H9 (cell line): Measurements from ENCODE around the gene ANKH. TPM values are rescaled to one million over a fixed set of nuclear protein-coding genes. Genes with fewer than 3 reads are reported as not detected.

Experiments used
- DNase-seq: peaks from one replicate; pipeline ENCODE4 v3.0.0-alpha.2; 2017
- H2AFZ ChIP-seq: one replicate; pipeline ENCODE4 v1.6.1; 2013; ENCODE audit warnings: mild to moderate bottlenecking, low read length, control low read depth, moderate library complexity
- H2AK5ac ChIP-seq: 2 replicates; pipeline ENCODE4 v1.6.1; 2013; ENCODE audit warnings: low read length, control low read depth, mixed read lengths; ENCODE audit not compliant: insufficient read length
- H2BK120ac ChIP-seq: one replicate; pipeline ENCODE4 v1.6.1; 2013; ENCODE audit warnings: low read depth, mild to moderate bottlenecking, low read length, control low read depth, inconsistent platforms; ENCODE audit not compliant: poor library complexity, severe bottlenecking
- H2BK12ac ChIP-seq: 2 replicates; pipeline ENCODE4 v1.6.1; 2013; ENCODE audit warnings: low read length, control low read depth, mixed read lengths, low read depth; ENCODE audit not compliant: insufficient read length
- H2BK15ac ChIP-seq: 2 replicates; pipeline ENCODE4 v1.6.1; 2013; ENCODE audit warnings: low read depth, low read length, control low read depth
- H2BK20ac ChIP-seq: one replicate; pipeline ENCODE4 v1.6.1; 2013; ENCODE audit warnings: low read depth, mild to moderate bottlenecking, low read length, control low read depth, inconsistent platforms; ENCODE audit not compliant: poor library complexity, severe bottlenecking
- H2BK5ac ChIP-seq: 2 replicates; pipeline ENCODE4 v1.6.1; 2013; ENCODE audit warnings: low read length, control low read depth, mixed read lengths; ENCODE audit not compliant: insufficient read length
- H3K14ac ChIP-seq: 2 replicates; pipeline ENCODE4 v1.6.1; 2013; ENCODE audit warnings: low read length, control low read depth; ENCODE audit not compliant: insufficient read depth
- H3K18ac ChIP-seq: 2 replicates; pipeline ENCODE4 v1.6.1; 2013; ENCODE audit warnings: low read depth, mild to moderate bottlenecking, mixed read lengths, low read length, control low read depth; ENCODE audit not compliant: insufficient read length
- H3K23ac ChIP-seq: 2 replicates; pipeline ENCODE4 v1.6.1; 2013; ENCODE audit warnings: low read length, control low read depth, mixed read lengths, low read depth; ENCODE audit not compliant: insufficient read length
- H3K23me2 ChIP-seq: 2 replicates; pipeline ENCODE4 v1.6.1; 2013; ENCODE audit warnings: low read depth, mild to moderate bottlenecking, mixed read lengths, low read length, control low read depth; ENCODE audit not compliant: insufficient read length, poor library complexity, severe bottlenecking
- H3K27ac ChIP-seq: 2 replicates; pipeline ENCODE4 v1.5.1; 2013; ENCODE audit warnings: low read length, control low read depth, mixed read lengths, low read depth; ENCODE audit not compliant: insufficient read length
- H3K27me3 ChIP-seq: 2 replicates; pipeline ENCODE4 v1.6.1; 2013; ENCODE audit warnings: low read length, control low read depth, inconsistent platforms; ENCODE audit not compliant: insufficient read depth
- H3K4ac ChIP-seq: 2 replicates; pipeline ENCODE4 v1.6.1; 2013; ENCODE audit warnings: low read depth, mild to moderate bottlenecking, control low read depth, inconsistent platforms, low read length, moderate library complexity
- H3K4me1 ChIP-seq: 2 replicates; pipeline ENCODE4 v1.6.1; 2013; ENCODE audit warnings: low read length, control low read depth, inconsistent platforms; ENCODE audit not compliant: insufficient read depth
- H3K4me2 ChIP-seq: 2 replicates; pipeline ENCODE4 v1.6.1; 2013; ENCODE audit warnings: low read length, control low read depth, mixed read lengths; ENCODE audit not compliant: insufficient read length, insufficient read depth
- H3K56ac ChIP-seq: 2 replicates; pipeline ENCODE4 v1.6.1; 2013; ENCODE audit warnings: low read depth, mild to moderate bottlenecking, mixed read lengths, low read length, control low read depth; ENCODE audit not compliant: insufficient read length
- H3K79me1 ChIP-seq: 2 replicates; pipeline ENCODE4 v1.6.1; 2013; ENCODE audit warnings: low read depth, mild to moderate bottlenecking, moderate library complexity, low read length, control low read depth, inconsistent platforms; ENCODE audit not compliant: insufficient read depth, poor library complexity, severe bottlenecking
- H3K79me2 ChIP-seq: 2 replicates; pipeline ENCODE4 v1.6.1; 2013; ENCODE audit warnings: low read length, control low read depth, inconsistent platforms; ENCODE audit not compliant: insufficient read depth
- H3K9ac ChIP-seq: 2 replicates; pipeline ENCODE4 v1.6.1; 2013; ENCODE audit warnings: low read length, control low read depth, mixed read lengths; ENCODE audit not compliant: insufficient read length; ENCODE audit errors: extremely low read depth
- H3K9me3 ChIP-seq: one replicate; pipeline ENCODE4 v1.6.1; 2013; ENCODE audit warnings: low read depth, low read length, inconsistent platforms; ENCODE audit not compliant: control insufficient read depth
- H3T11ph ChIP-seq: one replicate; pipeline ENCODE4 v1.6.1; 2013; ENCODE audit warnings: mild to moderate bottlenecking, low read length, control low read depth, inconsistent platforms
- H4K20me1 ChIP-seq: one replicate; pipeline ENCODE4 v1.6.1; 2013; ENCODE audit not compliant: control insufficient read depth, insufficient read length, insufficient read depth
- H4K5ac ChIP-seq: 2 replicates; pipeline ENCODE4 v1.6.1; 2013; ENCODE audit warnings: low read depth, mild to moderate bottlenecking, mixed read lengths, low read length, control low read depth; ENCODE audit not compliant: insufficient read length
- H4K8ac ChIP-seq: replicated peaks from 2 replicates; pipeline ENCODE4 v1.6.1; 2013; ENCODE audit warnings: low read length, control low read depth, mixed read lengths, low read depth; ENCODE audit not compliant: insufficient read length
- H4K91ac ChIP-seq: 2 replicates; pipeline ENCODE4 v1.6.1; 2013; ENCODE audit warnings: low read depth, mild to moderate bottlenecking, moderate library complexity, mixed read lengths, low read length, control low read depth; ENCODE audit not compliant: insufficient read length
- H3K27ac Mint-ChIP-seq, 3 experiments: 2 replicates in 2 of 3; 3 replicates in 1 of 3; pipeline ENCODE4 v1.8.0; 2020 to 2021; ENCODE audit warnings: mixed read lengths in 3 of 3, mild to moderate bottlenecking in 1 of 3, moderate library complexity in 1 of 3
- H3K27me3 Mint-ChIP-seq: 2 replicates; pipeline ENCODE4 v1.8.0; 2021; ENCODE audit warnings: low read depth, mild to moderate bottlenecking, moderate library complexity, mixed read lengths
- H3K36me3 Mint-ChIP-seq, 3 experiments: 2 replicates in 2 of 3; 3 replicates in 1 of 3; pipeline ENCODE4 v1.8.0; 2020 to 2021; ENCODE audit warnings: low read depth in 3 of 3, mixed read lengths in 3 of 3; ENCODE audit not compliant: insufficient read depth in 1 of 3
- H3K4me1 Mint-ChIP-seq, 2 experiments: 2 replicates each; pipeline ENCODE4 v1.8.0; 2020; ENCODE audit warnings: mixed read lengths in 2 of 2
- H3K4me3 Mint-ChIP-seq, 2 experiments: 2 replicates in 1 of 2; 3 replicates in 1 of 2; pipeline ENCODE4 v1.8.0; 2020 to 2021; ENCODE audit warnings: mild to moderate bottlenecking in 2 of 2, mixed read lengths in 2 of 2, moderate library complexity in 1 of 2
- H3K9me3 Mint-ChIP-seq, 2 experiments: 2 replicates in 1 of 2; 3 replicates in 1 of 2; pipeline ENCODE4 v1.8.0; 2020; ENCODE audit warnings: mild to moderate bottlenecking in 2 of 2, mixed read lengths in 2 of 2, moderate library complexity in 1 of 2
- CTCF ChIP-seq: fragments of 200-600 bp; sonication (generic); conservative IDR thresholded peaks from 3 replicates; pipeline ENCODE4 v1.8.0; 2021; ENCODE audit warnings: antibody characterized with exemption, mild to moderate bottlenecking
- WGBS: extraction: QIAGEN DNeasy Blood & Tissue Kit; methylation state at CpG from one replicate; pipeline ENCODE4 v1.1.7; 2013; ENCODE audit warnings: missing lambda C conversion rate, low lambda C conversion rate, mixed read lengths; ENCODE audit not compliant: insufficient read length; ENCODE audit errors: extremely low coverage; 5-methylcytosine and 5-hydroxymethylcytosine counted together
- total RNA-seq: library from RNA; stranded (reverse); gene quantifications from 2 replicates; pipeline ENCODE4 v1.2.1, GENCODE V29; 2021

Gene ANKH
- total RNA-seq, 1 experiment from 2014 or later: 9.6 TPM

GRCh38 chr5:14790220-14790619 lies 81.4 kb downstream of the ANKH start:
- Mint-ChIP-seq H3K4me1 (peaks cover 4 to 5% of the 10 kb centered on the region in 2 experiments; a peak in 2 of 4 replicates), H3K36me3 (peaks cover 0 to 2% (median 0%) of the 10 kb centered on the region in 3 experiments; a peak in 2 of 7 replicates), H3K27me3 (no peaks in the 10 kb centered on the region), H3K9me3 (peaks cover 0 to 2% of the 10 kb centered on the region in 2 experiments; a peak in 3 of 5 replicates), H3K27ac (no peak overlapping the region), H3K4me3 (no peak overlapping the region)
- H3K23me2 ChIP-seq: no peaks in the 10 kb centered on the region
- no peaks in the 10 kb centered on the region for H3K79me2 ChIP-seq
- H2BK120ac ChIP-seq: no peak overlapping the region
- H3K23ac ChIP-seq: no peak overlapping the region
- H2BK12ac ChIP-seq: no peak overlapping the region
- no peak overlapping the region for H2BK5ac ChIP-seq
- H3K9me3 ChIP-seq: no peaks in the 10 kb centered on the region
- WGBS: 100% methylated on average over 1 of the region's 2 CpGs
- H4K20me1 ChIP-seq: no peaks in the 10 kb centered on the region
- H3K79me1 ChIP-seq: no peaks in the 10 kb centered on the region
- no peak overlapping the region for H3K18ac ChIP-seq
- H2AFZ ChIP-seq: no peak overlapping the region
- no peak overlapping the region for H3K27ac ChIP-seq
- no peak for DNase-seq
- H2AK5ac ChIP-seq: no peak overlapping the region
- H3K9ac ChIP-seq: no peak overlapping the region
- no peak overlapping the region for H3T11ph ChIP-seq
- no peak overlapping the region for H2BK15ac ChIP-seq
- no peaks in the 10 kb centered on the region for H3K4me1 ChIP-seq
- H3K4me2 ChIP-seq: no peak overlapping the region
- no peak overlapping the region for H4K5ac ChIP-seq
- no peak overlapping the region for H4K91ac ChIP-seq
- no peak overlapping the region for H4K8ac ChIP-seq
- H2BK20ac ChIP-seq: no peak overlapping the region
- no peak overlapping the region for H3K14ac ChIP-seq
- no peaks in the 10 kb centered on the region for H3K27me3 ChIP-seq
- no peak for TF ChIP-seq CTCF
- no peak overlapping the region for H3K4ac ChIP-seq
- no peak overlapping the region for H3K56ac ChIP-seq
